Left lung (tissue), 10 donors: Measurements from ENCODE around the gene SLC27A2. TPM values are rescaled to one million over a fixed set of nuclear protein-coding genes. Genes with fewer than 3 reads are reported as not detected.
"Not testable (repeated sequence)": the region's sequence is repeated elsewhere in the genome, so short reads cannot be mapped to it uniquely, and the experiment has no call there.

Source experiments
- ATAC-seq: fragments of 200-7000 bp; cut with Tn5 transposase; one replicate; pipeline ENCODE4 v1.9.1; 2020; ENCODE audit warnings: moderate library complexity
- DNase-seq, 4 donors: peaks; one replicate each; pipeline ENCODE4 v3.0.0-alpha.2; 2013 to 2020
- H3K27ac ChIP-seq, 2 donors: fragments of 200-600 bp; sonication (generic) in 1 of 2; one replicate each; pipeline versions ENCODE4 v1.5.0 to v1.8.0; 2020 to 2021
- H3K27me3 ChIP-seq, 2 donors: fragments of 200-600 bp; sonication (generic) in 1 of 2; one replicate each; pipeline versions ENCODE4 v1.5.0 to v1.8.0; 2020 to 2021
- H3K36me3 ChIP-seq, 2 donors: fragments of 200-600 bp; sonication (generic) in 1 of 2; one replicate each; pipeline versions ENCODE4 v1.5.0 to v1.8.0; 2020 to 2021
- H3K4me1 ChIP-seq, 2 donors: fragments of 200-600 bp; one replicate each; pipeline ENCODE4 v1.8.0; 2021
- H3K4me3 ChIP-seq, 2 donors: fragments of 200-600 bp; sonication (generic) in 1 of 2; one replicate each; pipeline versions ENCODE4 v1.5.0 to v1.8.0; 2020 to 2021; ENCODE audit warnings: mild to moderate bottlenecking in 1 of 2
- H3K9me3 ChIP-seq, 2 donors: fragments of 200-600 bp; sonication (generic) in 1 of 2; one replicate each; pipeline versions ENCODE4 v1.5.0 to v1.8.0; 2020 to 2021
- CTCF ChIP-seq, 2 donors: fragments of 200-600 bp; sonication (generic) in 1 of 2; IDR thresholded peaks; one replicate each; pipeline versions ENCODE4 v1.5.0 to v1.8.0; 2021; ENCODE audit warnings: antibody characterized with exemption in 2 of 2
- intact Hi-C, 2 donors: fragments of 100-400 bp; cut with DNase I; formaldehyde crosslinking; loops; one replicate each; pipeline versions ENCODE4 v1.11.2 to v1.14.2; 2022
- polyA plus RNA-seq, 6 donors: library from polyadenylated mRNA; unstranded; fragments of 120-200 nt; gene quantifications; one replicate each; pipeline ENCODE4 v1.2.1, GENCODE V29; 2013; ENCODE audit not compliant: insufficient read length in 6 of 6
- total RNA-seq, 2 donors: library from RNA; stranded (reverse); fragmentation: NEBNext Ultra II Directional; extraction: Animal tissue kit (Norgen Biotek cat#: 25700); gene quantifications; one replicate each; pipeline ENCODE4 v1.2.1, GENCODE V29; 2021
- donor health status: DM: no; HTN: yes; CAD: no.
- donor health status: DM: no; HTN: no; CAD: no.

Gene SLC27A2
- total and polyA plus RNA-seq, 8 donors = 2.0 to 11.3 (median 5.4) TPM

DNA sequence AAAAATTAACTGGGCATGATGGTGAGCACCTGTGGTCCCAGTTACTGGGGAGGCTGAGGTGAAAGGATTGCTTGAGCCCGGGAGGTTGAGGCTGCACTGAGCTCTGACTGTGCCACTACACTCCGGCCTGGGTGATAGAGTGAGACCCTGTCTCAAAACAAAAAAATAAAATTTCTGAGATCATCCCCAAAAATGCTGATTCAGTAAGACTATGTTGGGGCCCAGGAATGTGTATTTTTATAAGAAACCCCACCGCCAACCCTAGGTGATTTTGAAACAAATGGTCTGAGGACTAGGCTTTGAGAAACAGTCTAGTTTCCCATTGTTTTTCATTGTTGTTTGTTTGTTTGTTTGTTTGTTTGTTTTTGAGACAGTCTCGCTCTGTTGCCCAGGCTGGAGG, 4.1 kb downstream of the SLC27A2 start:
- peaks cover 16 to 33% of the 10 kb centered on the region in 2 donors for H3K27me3 ChIP-seq
- no peaks in the 10 kb centered on the region for H3K9me3 ChIP-seq
- no peak for ATAC-seq
- H3K4me3 ChIP-seq = no peak overlapping the region
- H3K4me1 ChIP-seq = peaks cover 0 to 21% of the 10 kb centered on the region in 2 donors
- H3K36me3 ChIP-seq = no peaks in the 10 kb centered on the region
- DNase-seq = no peak
- no peak for TF ChIP-seq CTCF (IDR thresholded peaks at IDR 0.05)
- no peak overlapping the region for H3K27ac ChIP-seq
- intact Hi-C loops = no loop called here

GRCh38 chr15:50186752-50187151, 4.8 kb downstream of the SLC27A2 start:
- DNase-seq = no peak
- H3K36me3 ChIP-seq = no peaks in the 10 kb centered on the region
- intact Hi-C loops = no loop called here
- H3K27me3 ChIP-seq = peaks cover 11 to 26% of the 10 kb centered on the region in 2 donors
- no peak for TF ChIP-seq CTCF (IDR thresholded peaks at IDR 0.05)
- no peak overlapping the region for H3K27ac ChIP-seq
- no peak for ATAC-seq
- H3K9me3 ChIP-seq = no peaks in the 10 kb centered on the region
- no peak overlapping the region for H3K4me3 ChIP-seq
- H3K4me1 ChIP-seq = peaks cover 0 to 19% of the 10 kb centered on the region in 2 donors

- H3K4me3 ChIP-seq = no peak overlapping the region
- H3K27me3 ChIP-seq = peaks cover 9 to 18% of the 10 kb centered on the region in 2 donors
- no peak for DNase-seq
- no peak for ATAC-seq
- H3K9me3 ChIP-seq = no peaks in the 10 kb centered on the region
- H3K27ac ChIP-seq = no peak overlapping the region
- intact Hi-C loops = no loop called here
- H3K36me3 ChIP-seq = no peaks in the 10 kb centered on the region
- H3K4me1 ChIP-seq = peaks cover 0 to 11% of the 10 kb centered on the region in 2 donors
- TF ChIP-seq CTCF (IDR thresholded peaks at IDR 0.05) = no peak
These were observed 5.5 kb downstream of the SLC27A2 start for GRCh38 chr15:50187525-50187924.

- peaks cover 0 to 7% of the 10 kb centered on the region in 2 donors for H3K4me1 ChIP-seq
- H3K9me3 ChIP-seq = no peaks in the 10 kb centered on the region
- H3K27ac ChIP-seq = no peak overlapping the region
- TF ChIP-seq CTCF (IDR thresholded peaks at IDR 0.05) = no peak
- no peak for ATAC-seq
- no peak overlapping the region for H3K4me3 ChIP-seq
- DNase-seq = no peak
- H3K27me3 ChIP-seq = peaks cover 4 to 14% of the 10 kb centered on the region in 2 donors
- intact Hi-C loops = no loop called here
- no peaks in the 10 kb centered on the region for H3K36me3 ChIP-seq
These were observed 6.0 kb downstream of the SLC27A2 start for GRCh38 chr15:50187997-50188396.

- H3K9me3 ChIP-seq, ATAC-seq, H3K4me3 ChIP-seq, H3K27ac ChIP-seq, H3K27me3 ChIP-seq, H3K4me1 ChIP-seq, DNase-seq, intact Hi-C loops, H3K36me3 ChIP-seq: not testable (repeated sequence)
These were observed 6.8 kb downstream of the SLC27A2 start for GRCh38 chr15:50188793-50189192.

- Histone ChIP-seq H3K4me1 (no peaks in the 10 kb centered on the region), H3K9me3 (no peaks in the 10 kb centered on the region), H3K4me3 (no peak overlapping the region), H3K36me3 (no peaks in the 10 kb centered on the region), H3K27ac (no peak overlapping the region), H3K27me3 (peaks cover 0 to under 1% of the 10 kb centered on the region in 2 donors)
- no peak for TF ChIP-seq CTCF (IDR thresholded peaks at IDR 0.05)
- DNase-seq (no peak), ATAC-seq (no peak)
- intact Hi-C loops = no loop called here
These were observed 7.6 kb downstream of the SLC27A2 start for GRCh38 chr15:50189633-50190032.
